Measurements from ENCODE around the gene ASCL5.

The ASCL5 gene

DNA sequence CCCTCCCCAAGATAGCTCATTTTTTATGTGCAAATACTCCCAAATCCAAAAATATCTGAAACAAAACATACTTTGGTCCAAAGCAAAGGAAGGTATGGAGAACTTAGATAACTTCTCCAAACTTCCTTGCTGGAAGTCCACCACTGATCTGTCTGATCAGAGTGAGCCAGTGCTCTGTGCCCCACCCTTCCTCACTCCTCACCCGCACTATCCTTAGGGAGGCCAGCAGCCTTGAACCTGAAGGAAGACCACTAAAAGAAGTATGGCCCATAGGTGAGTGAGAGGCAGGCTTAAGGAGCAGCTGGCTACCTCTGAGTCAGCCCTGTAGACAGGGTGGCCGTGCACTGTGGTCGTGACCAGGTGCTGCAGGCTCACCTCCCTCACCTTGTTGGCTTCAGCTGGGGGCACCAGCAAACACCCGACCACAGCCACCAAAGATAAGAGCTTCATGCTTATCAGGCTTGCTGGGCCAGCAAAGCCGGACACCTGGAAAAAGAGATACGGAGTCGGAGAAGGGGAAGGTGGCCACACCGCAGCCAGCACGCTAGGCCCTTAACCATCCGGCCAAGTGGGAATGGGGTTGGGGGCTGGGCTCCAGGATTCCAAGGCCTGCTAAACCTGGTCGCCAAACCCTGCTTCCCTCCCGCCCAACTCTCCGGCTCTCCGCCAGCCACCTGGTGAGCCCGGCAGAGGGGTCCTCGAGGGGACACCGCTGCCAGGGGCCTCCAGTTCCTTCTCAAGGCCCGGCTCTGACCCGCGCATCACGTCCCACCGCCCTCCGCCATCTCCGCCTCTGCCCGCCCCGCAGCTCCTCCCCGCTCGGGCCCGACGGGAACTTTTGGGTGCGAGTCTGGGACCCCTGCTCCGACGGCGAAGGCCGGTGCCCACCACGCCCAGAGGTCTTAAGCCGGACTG is 26.7 kb upstream of the ASCL5 start:
- peaks cover 1 to 18% (median 16%) of the 10 kb centered on the region in 5 donors for H3K4me1 ChIP-seq (ENCODE audit: control insufficient read depth in 5 of 5, insufficient read depth in 5 of 5, low read length in 5 of 5)
- H3K9ac ChIP-seq (ENCODE audit: low read length in 5 of 5): peak overlapping the region in 4 of 5 donors; percentile 62 to 75 (median 68)
- peaks cover 11 to 26% (median 19%) of the 10 kb centered on the region in 5 donors for H3K36me3 ChIP-seq (ENCODE audit: control insufficient read depth in 5 of 5, insufficient read depth in 5 of 5, low read length in 5 of 5)
- no peak overlapping the region for H3K27ac ChIP-seq (ENCODE audit: low read depth, low read length)
- H3K4me3 ChIP-seq (ENCODE audit: low read depth in 1 of 5, low read length in 5 of 5): peak overlapping the region; percentile 74 to 91 (median 80)
- peaks cover 0 to under 1% (median 0%) of the 10 kb centered on the region in 5 donors for H3K27me3 ChIP-seq (ENCODE audit: control insufficient read depth in 5 of 5, insufficient read depth in 4 of 5, low read length in 5 of 5)
- H3K9me3 ChIP-seq (ENCODE audit: control insufficient read depth in 5 of 5, low read length in 5 of 5): no peaks in the 10 kb centered on the region

DNA sequence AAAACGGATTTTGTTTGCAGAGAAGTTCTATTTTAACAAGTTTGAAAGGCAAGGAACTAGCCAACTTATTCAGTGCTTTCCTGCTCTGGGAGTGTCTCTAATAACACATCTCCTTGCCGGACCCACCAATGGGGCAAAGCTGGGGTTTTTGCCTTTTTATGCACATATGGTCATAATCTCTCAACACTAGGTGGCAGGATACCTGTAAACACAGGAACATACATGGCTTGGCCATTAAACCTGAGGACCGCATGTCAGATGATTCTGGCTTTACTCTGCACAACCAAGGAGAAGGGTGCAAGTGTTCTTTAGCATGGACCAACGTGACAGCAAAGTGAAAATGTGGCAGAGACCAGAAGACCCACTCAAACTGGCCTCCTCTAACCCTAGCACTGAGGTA is 22.4 kb upstream of the ASCL5 start:
- H3K36me3 ChIP-seq (ENCODE audit: control insufficient read depth in 5 of 5, insufficient read depth in 5 of 5, low read length in 5 of 5): peaks cover 11 to 66% (median 53%) of the 10 kb centered on the region in 5 donors
- no peak overlapping the region for H3K27ac ChIP-seq (ENCODE audit: low read depth, low read length)
- H3K4me1 ChIP-seq (ENCODE audit: control insufficient read depth in 5 of 5, insufficient read depth in 5 of 5, low read length in 5 of 5): peaks cover 1 to 12% (median 10%) of the 10 kb centered on the region in 5 donors
- no peak overlapping the region for H3K9ac ChIP-seq (ENCODE audit: low read length in 5 of 5)
- no peak overlapping the region for H3K4me3 ChIP-seq (ENCODE audit: low read depth in 1 of 5, low read length in 5 of 5)
- no peaks in the 10 kb centered on the region for H3K9me3 ChIP-seq (ENCODE audit: control insufficient read depth in 5 of 5, low read length in 5 of 5)
- H3K27me3 ChIP-seq (ENCODE audit: control insufficient read depth in 5 of 5, insufficient read depth in 4 of 5, low read length in 5 of 5): no peaks in the 10 kb centered on the region

DNA sequence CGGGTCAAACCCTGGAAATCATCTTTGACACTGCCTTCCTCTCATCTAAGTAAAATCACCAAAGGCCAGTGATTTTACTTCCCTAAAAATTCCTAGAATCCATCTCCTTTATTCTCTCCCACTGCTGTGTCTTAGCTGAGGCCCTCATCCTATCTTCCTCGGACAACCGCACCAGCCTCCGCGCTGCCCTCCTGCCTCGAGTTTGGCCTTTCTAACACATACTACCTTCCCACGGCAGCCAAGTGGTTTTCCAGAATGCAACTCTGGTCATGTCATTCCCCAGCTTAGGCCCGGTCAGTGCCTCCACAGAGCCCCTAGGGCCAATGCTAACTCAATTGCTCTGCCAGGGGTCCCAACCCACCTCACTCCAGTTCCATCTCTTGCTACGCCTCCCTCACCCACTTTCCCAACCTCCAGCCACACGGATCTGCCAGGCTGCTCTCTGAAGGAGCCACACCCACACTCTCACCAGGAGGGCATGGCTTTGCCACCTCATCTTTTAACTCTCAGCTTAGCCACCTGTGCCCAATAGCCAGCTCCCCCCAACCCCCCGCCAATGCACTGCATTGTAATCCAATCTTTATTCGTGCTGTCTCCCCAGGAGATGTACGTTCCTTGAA is 20.5 kb upstream of the ASCL5 start:
- H3K27me3 ChIP-seq (ENCODE audit: control insufficient read depth in 5 of 5, insufficient read depth in 4 of 5, low read length in 5 of 5): no peaks in the 10 kb centered on the region
- no peak overlapping the region for H3K4me3 ChIP-seq (ENCODE audit: low read depth in 1 of 5, low read length in 5 of 5)
- H3K27ac ChIP-seq (ENCODE audit: low read depth, low read length): no peak overlapping the region
- H3K9me3 ChIP-seq (ENCODE audit: control insufficient read depth in 5 of 5, low read length in 5 of 5): no peaks in the 10 kb centered on the region
- peaks cover 11 to 85% (median 63%) of the 10 kb centered on the region in 5 donors for H3K36me3 ChIP-seq (ENCODE audit: control insufficient read depth in 5 of 5, insufficient read depth in 5 of 5, low read length in 5 of 5)
- peaks cover 1 to 15% (median 13%) of the 10 kb centered on the region in 5 donors for H3K4me1 ChIP-seq (ENCODE audit: control insufficient read depth in 5 of 5, insufficient read depth in 5 of 5, low read length in 5 of 5)
- no peak overlapping the region for H3K9ac ChIP-seq (ENCODE audit: low read length in 5 of 5)

DNA sequence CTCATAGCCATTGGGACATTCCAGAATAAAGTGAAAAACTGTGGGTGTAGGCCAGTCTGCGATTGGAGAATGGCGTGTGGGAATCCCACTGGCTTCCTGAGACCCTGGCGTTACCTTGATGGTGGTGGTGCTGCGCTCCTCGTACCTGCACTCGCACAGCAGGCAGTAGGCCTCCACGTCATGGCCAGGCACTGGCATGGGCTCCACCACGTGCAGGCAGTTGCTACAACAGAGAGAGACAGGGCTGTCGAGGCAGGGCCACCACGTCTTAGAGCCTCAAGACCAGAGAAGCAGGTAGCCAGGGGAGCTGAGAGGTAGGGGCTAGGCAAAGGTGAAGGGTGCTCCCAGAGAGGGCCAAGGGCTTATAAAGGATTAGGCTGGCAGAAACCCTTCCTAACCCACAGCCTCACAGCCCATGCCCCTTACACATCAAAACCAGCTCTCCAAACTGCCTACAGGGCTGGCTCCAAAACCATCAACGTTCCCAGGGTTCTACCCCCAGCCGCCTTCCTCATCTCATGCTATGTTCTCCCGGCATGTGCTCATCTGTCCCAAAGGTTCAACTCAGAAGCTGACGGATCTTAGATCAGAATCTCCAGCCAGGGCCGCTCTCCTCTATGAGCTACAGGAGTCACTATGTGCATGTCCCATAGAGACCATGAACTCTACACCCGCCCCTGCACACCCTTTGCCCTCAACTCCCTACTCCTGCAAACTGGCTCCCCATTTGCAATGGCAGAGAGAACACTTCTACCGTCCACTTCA is 19.8 kb upstream of the ASCL5 start:
- H3K9me3 ChIP-seq (ENCODE audit: control insufficient read depth in 5 of 5, low read length in 5 of 5): no peaks in the 10 kb centered on the region
- H3K9ac ChIP-seq (ENCODE audit: low read length in 5 of 5): no peak overlapping the region
- H3K4me1 ChIP-seq (ENCODE audit: control insufficient read depth in 5 of 5, insufficient read depth in 5 of 5, low read length in 5 of 5): peaks cover 1 to 22% (median 20%) of the 10 kb centered on the region in 5 donors
- no peak overlapping the region for H3K4me3 ChIP-seq (ENCODE audit: low read depth in 1 of 5, low read length in 5 of 5)
- peaks cover 11 to 89% (median 63%) of the 10 kb centered on the region in 5 donors for H3K36me3 ChIP-seq (ENCODE audit: control insufficient read depth in 5 of 5, insufficient read depth in 5 of 5, low read length in 5 of 5)
- no peak overlapping the region for H3K27ac ChIP-seq (ENCODE audit: low read depth, low read length)
- no peaks in the 10 kb centered on the region for H3K27me3 ChIP-seq (ENCODE audit: control insufficient read depth in 5 of 5, insufficient read depth in 4 of 5, low read length in 5 of 5)

DNA sequence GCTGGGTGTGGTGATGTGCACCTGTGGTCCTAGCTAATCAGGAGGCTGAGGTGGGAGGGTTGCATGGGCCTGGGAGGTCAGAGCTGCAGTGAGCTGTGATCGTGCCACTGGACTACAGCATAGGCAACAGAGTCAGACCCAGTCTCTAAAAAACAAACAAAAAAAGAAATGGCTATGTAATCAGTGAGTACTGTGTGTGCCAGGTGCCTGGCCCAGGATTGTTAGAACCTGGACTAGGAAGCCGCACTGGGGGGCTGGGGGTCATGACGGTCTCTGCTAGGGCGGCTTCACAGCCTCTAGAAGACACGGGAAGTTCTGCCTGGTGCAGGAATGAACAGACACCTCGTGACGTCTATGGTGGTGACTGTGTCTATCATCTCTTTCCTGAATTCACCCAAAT is 18.8 kb upstream of the ASCL5 start:
- Histone ChIP-seq H3K36me3 (ENCODE audit: control insufficient read depth in 5 of 5, insufficient read depth in 5 of 5, low read length in 5 of 5) (peaks cover 6 to 89% (median 57%) of the 10 kb centered on the region in 5 donors), H3K9me3 (ENCODE audit: control insufficient read depth in 5 of 5, low read length in 5 of 5) (no peaks in the 10 kb centered on the region), H3K27me3 (ENCODE audit: control insufficient read depth in 5 of 5, insufficient read depth in 4 of 5, low read length in 5 of 5) (no peaks in the 10 kb centered on the region), H3K4me3 (ENCODE audit: low read depth in 1 of 5, low read length in 5 of 5) (no peak overlapping the region), H3K27ac (ENCODE audit: low read depth, low read length) (no peak overlapping the region), H3K9ac (ENCODE audit: low read length in 5 of 5) (no peak overlapping the region), H3K4me1 (ENCODE audit: control insufficient read depth in 5 of 5, insufficient read depth in 5 of 5, low read length in 5 of 5) (peaks cover 1 to 25% (median 23%) of the 10 kb centered on the region in 5 donors)

DNA sequence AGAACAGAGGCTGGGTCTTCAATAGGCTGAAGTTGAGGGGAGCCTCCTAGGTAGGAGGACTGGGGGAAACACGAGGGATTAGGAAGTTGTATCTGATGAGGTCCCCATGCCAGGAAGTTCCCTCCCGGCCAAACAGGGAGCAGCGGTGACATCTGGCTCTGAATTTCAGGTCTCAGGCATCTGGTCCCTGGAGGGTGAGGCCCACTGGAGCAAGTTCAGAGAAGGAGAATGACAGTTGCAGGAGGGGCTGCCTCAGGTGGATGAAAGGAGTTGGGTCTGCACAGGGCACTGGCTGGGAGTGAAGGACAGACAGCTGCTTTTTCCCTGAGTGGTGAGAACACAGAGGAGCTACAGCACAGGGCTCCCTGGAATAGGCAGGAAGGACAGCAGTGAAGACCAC is 18.1 kb upstream of the ASCL5 start:
- peaks cover 1 to 25% (median 23%) of the 10 kb centered on the region in 5 donors for H3K4me1 ChIP-seq (ENCODE audit: control insufficient read depth in 5 of 5, insufficient read depth in 5 of 5, low read length in 5 of 5)
- H3K9ac ChIP-seq (ENCODE audit: low read length in 5 of 5): no peak overlapping the region
- no peak overlapping the region for H3K4me3 ChIP-seq (ENCODE audit: low read depth in 1 of 5, low read length in 5 of 5)
- no peak overlapping the region for H3K27ac ChIP-seq (ENCODE audit: low read depth, low read length)
- H3K9me3 ChIP-seq (ENCODE audit: control insufficient read depth in 5 of 5, low read length in 5 of 5): no peaks in the 10 kb centered on the region
- peaks cover 2 to 89% (median 62%) of the 10 kb centered on the region in 5 donors for H3K36me3 ChIP-seq (ENCODE audit: control insufficient read depth in 5 of 5, insufficient read depth in 5 of 5, low read length in 5 of 5)
- no peaks in the 10 kb centered on the region for H3K27me3 ChIP-seq (ENCODE audit: control insufficient read depth in 5 of 5, insufficient read depth in 4 of 5, low read length in 5 of 5)

DNA sequence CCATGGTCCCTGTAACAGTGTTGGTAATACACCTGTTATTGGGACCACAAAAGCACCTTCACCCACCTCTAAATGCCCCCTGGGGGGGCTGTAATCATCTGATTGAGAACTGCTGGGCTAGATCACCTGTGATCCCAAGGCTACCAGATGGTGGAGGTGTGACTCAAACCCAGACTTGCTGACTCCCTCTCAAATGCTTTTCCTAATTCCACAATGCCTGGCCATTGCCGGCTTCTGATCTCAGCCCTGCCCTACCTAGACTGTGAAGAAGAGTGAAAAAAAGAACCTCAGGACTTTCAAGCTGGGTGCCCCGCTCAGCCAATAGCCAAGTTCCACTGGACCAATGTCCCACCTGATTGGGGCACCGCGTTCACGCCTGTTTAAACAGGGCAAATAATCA is 17.7 kb upstream of the ASCL5 start:
- Histone ChIP-seq H3K36me3 (ENCODE audit: control insufficient read depth in 5 of 5, insufficient read depth in 5 of 5, low read length in 5 of 5) (peaks cover 0 to 89% (median 63%) of the 10 kb centered on the region in 5 donors), H3K4me1 (ENCODE audit: control insufficient read depth in 5 of 5, insufficient read depth in 5 of 5, low read length in 5 of 5) (peaks cover 1 to 25% (median 23%) of the 10 kb centered on the region in 5 donors), H3K4me3 (ENCODE audit: low read depth in 1 of 5, low read length in 5 of 5) (no peak overlapping the region), H3K27ac (ENCODE audit: low read depth, low read length) (no peak overlapping the region), H3K27me3 (ENCODE audit: control insufficient read depth in 5 of 5, insufficient read depth in 4 of 5, low read length in 5 of 5) (no peaks in the 10 kb centered on the region), H3K9ac (ENCODE audit: low read length in 5 of 5) (no peak overlapping the region), H3K9me3 (ENCODE audit: control insufficient read depth in 5 of 5, low read length in 5 of 5) (no peaks in the 10 kb centered on the region)

DNA sequence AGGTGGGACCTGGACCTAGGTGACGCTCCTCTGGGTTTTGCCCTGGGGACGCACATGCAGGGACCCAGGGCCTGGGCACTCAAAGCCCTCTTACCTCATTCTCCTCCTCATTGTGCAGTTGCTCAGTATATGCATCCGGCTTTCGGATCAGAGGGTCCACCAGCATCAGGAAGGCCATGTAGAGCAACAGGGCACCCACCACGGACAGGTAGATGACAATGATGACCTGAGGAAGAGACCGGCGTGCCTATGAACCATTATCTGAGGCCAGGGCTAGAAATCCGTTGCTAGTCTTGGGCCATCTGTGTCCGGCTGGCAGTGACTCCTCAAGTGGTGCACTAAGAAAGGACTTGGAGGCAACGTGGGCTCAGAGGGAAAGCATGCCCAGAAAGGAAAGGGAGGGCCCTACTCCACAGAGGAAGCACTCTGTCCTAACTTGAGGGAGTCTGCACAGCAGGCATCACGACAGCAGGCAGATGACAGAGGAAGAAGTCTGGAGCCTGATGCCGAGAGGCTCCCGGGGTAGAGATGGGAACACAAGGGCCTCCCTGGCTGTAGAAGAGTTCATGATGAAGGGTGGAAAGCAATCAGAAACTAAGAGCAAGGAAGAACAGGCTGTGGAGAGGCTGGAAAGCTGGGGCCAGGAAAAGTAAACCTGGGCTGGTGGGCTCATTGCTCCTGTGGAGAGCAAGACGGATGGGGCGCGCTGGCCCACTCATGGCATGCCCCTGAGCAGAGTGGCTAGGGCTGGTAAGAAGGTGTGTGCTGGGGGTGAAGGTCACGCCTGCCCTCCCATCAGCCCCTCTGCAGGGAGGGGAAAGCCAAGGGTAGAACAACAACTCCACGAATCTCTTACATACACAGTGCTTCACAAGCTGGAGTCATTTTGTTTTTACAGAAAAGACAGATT is 17.0 kb upstream of the ASCL5 start:
- no peak overlapping the region for H3K4me3 ChIP-seq (ENCODE audit: low read depth in 1 of 5, low read length in 5 of 5)
- no peaks in the 10 kb centered on the region for H3K27me3 ChIP-seq (ENCODE audit: control insufficient read depth in 5 of 5, insufficient read depth in 4 of 5, low read length in 5 of 5)
- no peak overlapping the region for H3K9ac ChIP-seq (ENCODE audit: low read length in 5 of 5)
- H3K27ac ChIP-seq (ENCODE audit: low read depth, low read length): no peak overlapping the region
- no peaks in the 10 kb centered on the region for H3K9me3 ChIP-seq (ENCODE audit: control insufficient read depth in 5 of 5, low read length in 5 of 5)
- peaks cover 0 to 25% (median 23%) of the 10 kb centered on the region in 5 donors for H3K4me1 ChIP-seq (ENCODE audit: control insufficient read depth in 5 of 5, insufficient read depth in 5 of 5, low read length in 5 of 5)
- peaks cover 0 to 95% (median 60%) of the 10 kb centered on the region in 5 donors for H3K36me3 ChIP-seq (ENCODE audit: control insufficient read depth in 5 of 5, insufficient read depth in 5 of 5, low read length in 5 of 5)
